ENCODE measurements around the gene ATP8B4.

Gene ATP8B4

DNA sequence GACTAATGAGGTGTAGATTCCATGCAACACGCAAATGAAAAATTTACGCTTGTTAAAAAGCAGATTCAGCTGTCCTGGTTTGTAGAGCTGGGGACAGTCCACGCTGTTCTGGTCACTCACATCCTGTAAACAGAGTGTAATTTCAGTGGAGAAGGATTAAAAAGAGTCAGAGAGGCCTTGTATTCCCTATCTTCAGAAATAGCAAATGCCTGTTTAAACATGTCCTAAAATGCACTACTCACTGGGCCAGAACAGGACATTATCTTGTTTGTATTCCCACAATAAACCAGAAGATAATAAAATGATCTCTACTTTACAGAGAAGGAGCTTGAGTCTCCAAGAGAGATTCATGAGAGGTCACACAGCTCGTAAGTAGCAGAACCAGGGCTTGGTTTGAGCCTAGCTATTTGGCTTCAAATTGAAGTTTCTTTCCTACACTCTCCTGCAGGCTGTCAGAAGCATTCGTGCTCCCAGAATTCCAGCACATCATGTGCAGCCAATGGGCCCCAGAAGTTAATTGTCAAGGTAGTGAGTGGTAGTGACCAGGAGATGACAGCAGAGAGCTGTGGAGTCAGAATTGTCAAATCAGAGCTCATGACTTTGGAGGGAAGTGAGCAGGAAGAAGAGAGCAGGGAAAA lies 242.5 kb downstream of the ATP8B4 start:
- no peaks in the 10 kb centered on the region for H3K27me3 ChIP-seq (replicated peaks; ENCODE audit: control insufficient read depth, insufficient read depth, low read length, poor library complexity, severe bottlenecking)
- no peaks in the 10 kb centered on the region for H3K4me1 ChIP-seq (ENCODE audit: control insufficient read depth, insufficient read depth, low read length, poor library complexity, severe bottlenecking)
- H3K36me3 ChIP-seq (ENCODE audit: control insufficient read depth, insufficient read depth, low read length), result no peaks in the 10 kb centered on the region
- H3K4me3 ChIP-seq (ENCODE audit: insufficient read depth, low read depth, low read length, poor library complexity, severe bottlenecking), result no peak overlapping the region
- no peaks in the 10 kb centered on the region for H3K9me3 ChIP-seq (ENCODE audit: control insufficient read depth, low read length)
- no peak for DNase-seq
- H3K27ac ChIP-seq (ENCODE audit: insufficient read depth, low read length, poor library complexity, severe bottlenecking), result no peak overlapping the region

DNA sequence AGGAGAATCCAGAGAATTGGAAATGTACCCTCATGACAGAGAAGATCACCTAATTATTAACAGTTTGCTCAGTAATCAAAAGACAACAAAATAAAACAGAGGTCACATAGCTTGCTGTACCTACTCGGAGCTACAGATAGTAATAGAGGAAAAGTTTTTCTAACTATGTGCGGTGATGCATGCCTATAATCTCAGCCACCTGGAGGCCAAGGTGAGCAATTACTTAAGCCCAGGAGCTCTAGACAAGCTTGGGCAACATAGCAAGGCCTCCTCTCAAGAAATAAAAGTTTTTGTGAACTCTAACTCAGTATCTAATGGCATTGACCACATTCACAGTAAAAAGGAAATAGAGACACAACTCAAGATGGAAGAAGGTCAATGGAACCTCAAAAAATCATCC lies 243.6 kb downstream of the ATP8B4 start:
- Histone ChIP-seq H3K27me3 (replicated peaks; ENCODE audit: control insufficient read depth, insufficient read depth, low read length, poor library complexity, severe bottlenecking) (no peaks in the 10 kb centered on the region), H3K36me3 (ENCODE audit: control insufficient read depth, insufficient read depth, low read length) (no peaks in the 10 kb centered on the region), H3K4me3 (ENCODE audit: insufficient read depth, low read depth, low read length, poor library complexity, severe bottlenecking) (no peak overlapping the region), H3K27ac (ENCODE audit: insufficient read depth, low read length, poor library complexity, severe bottlenecking) (no peak overlapping the region), H3K9me3 (ENCODE audit: control insufficient read depth, low read length) (no peaks in the 10 kb centered on the region), H3K4me1 (ENCODE audit: control insufficient read depth, insufficient read depth, low read length, poor library complexity, severe bottlenecking) (no peaks in the 10 kb centered on the region)
- no peak for DNase-seq

DNA sequence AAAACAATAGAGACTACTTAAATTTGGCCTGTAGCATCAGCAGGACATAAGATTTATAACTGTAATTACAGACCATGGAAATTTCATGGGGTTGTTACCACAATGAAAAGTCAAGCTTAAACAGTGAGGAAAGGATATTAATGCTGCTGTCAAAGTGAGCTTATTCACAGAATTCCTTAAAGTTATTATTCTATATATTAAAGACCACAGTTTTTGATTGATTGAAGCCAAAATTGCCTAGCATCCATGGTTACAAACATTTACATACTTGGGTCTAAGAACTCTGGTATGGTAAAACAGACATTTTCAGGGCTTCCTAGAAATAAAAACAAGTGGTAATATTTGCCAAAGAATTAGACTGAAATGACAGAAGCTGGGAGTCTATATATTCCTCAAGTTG lies 248.6 kb downstream of the ATP8B4 start:
- no peak overlapping the region for H3K4me3 ChIP-seq (ENCODE audit: insufficient read depth, low read depth, low read length, poor library complexity, severe bottlenecking)
- no peaks in the 10 kb centered on the region for H3K9me3 ChIP-seq (ENCODE audit: control insufficient read depth, low read length)
- no peaks in the 10 kb centered on the region for H3K27me3 ChIP-seq (replicated peaks; ENCODE audit: control insufficient read depth, insufficient read depth, low read length, poor library complexity, severe bottlenecking)
- H3K4me1 ChIP-seq (ENCODE audit: control insufficient read depth, insufficient read depth, low read length, poor library complexity, severe bottlenecking), result no peaks in the 10 kb centered on the region
- no peak for DNase-seq
- no peaks in the 10 kb centered on the region for H3K36me3 ChIP-seq (ENCODE audit: control insufficient read depth, insufficient read depth, low read length)
- no peak overlapping the region for H3K27ac ChIP-seq (ENCODE audit: insufficient read depth, low read length, poor library complexity, severe bottlenecking)

DNA sequence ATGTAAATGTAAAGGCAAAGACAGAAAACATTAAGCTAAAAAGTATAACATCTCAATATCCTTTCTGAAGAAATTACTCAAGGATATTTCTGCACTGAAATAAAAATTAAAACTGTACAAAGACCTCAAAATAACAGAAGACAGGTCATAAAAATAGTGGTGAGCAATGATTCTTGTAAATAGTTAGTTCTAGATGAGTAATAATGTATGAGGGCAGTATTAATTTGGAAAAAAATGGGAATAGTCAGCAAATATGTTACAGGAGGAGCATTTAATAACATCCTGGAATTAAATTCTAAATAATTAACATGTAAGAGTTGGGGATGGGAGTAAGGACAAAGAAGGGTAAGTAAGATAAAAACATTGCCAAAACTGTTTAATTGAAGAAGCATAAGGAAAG lies 250.7 kb downstream of the ATP8B4 start:
- no peak overlapping the region for H3K4me3 ChIP-seq (ENCODE audit: insufficient read depth, low read depth, low read length, poor library complexity, severe bottlenecking)
- H3K36me3 ChIP-seq (ENCODE audit: control insufficient read depth, insufficient read depth, low read length), result no peaks in the 10 kb centered on the region
- H3K9me3 ChIP-seq (ENCODE audit: control insufficient read depth, low read length), result no peaks in the 10 kb centered on the region
- H3K4me1 ChIP-seq (ENCODE audit: control insufficient read depth, insufficient read depth, low read length, poor library complexity, severe bottlenecking), result no peaks in the 10 kb centered on the region
- no peak for DNase-seq
- H3K27ac ChIP-seq (ENCODE audit: insufficient read depth, low read length, poor library complexity, severe bottlenecking), result no peak overlapping the region
- H3K27me3 ChIP-seq (replicated peaks; ENCODE audit: control insufficient read depth, insufficient read depth, low read length, poor library complexity, severe bottlenecking), result no peaks in the 10 kb centered on the region

DNA sequence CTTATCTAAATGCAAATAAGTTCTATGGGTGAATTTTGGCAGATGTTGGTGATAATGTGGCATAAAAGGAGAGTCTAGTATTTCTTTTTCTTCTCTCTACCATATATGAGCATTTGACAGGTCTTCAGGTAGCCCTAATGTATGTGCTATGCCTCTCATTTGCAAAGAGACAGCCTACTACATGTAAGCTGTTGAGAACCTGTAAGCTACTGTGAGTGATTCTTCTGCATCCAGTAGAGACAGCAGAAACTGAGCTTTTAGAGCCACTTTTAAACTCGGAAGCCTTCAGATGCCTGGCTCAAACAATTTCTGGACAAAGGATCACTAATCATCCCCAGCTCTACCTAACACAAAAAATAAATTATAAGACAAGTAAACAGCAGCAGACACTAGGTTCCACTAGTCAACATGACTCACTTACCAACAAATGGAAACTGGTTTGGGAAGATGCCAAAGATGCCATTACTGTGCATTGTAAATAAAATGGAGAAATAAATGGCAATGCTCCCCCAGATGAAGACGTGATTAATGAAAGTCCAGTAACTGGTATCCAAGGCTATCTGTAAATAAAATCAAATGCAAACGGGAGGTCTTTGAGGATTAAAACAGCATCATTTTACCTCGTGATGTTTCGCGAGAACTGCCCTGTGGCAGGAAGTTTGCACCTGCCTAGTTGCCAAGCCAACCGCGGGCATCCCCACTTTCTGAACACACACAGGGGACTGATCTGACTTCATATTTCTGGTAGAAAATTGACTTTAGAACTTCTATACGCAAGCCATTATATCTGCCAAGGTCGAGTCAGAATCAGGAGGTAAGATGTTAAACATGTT lies 252.9 kb downstream of the ATP8B4 start:
- no peak overlapping the region for H3K27ac ChIP-seq (ENCODE audit: insufficient read depth, low read length, poor library complexity, severe bottlenecking)
- no peaks in the 10 kb centered on the region for H3K4me1 ChIP-seq (ENCODE audit: control insufficient read depth, insufficient read depth, low read length, poor library complexity, severe bottlenecking)
- no peaks in the 10 kb centered on the region for H3K36me3 ChIP-seq (ENCODE audit: control insufficient read depth, insufficient read depth, low read length)
- no peak for DNase-seq
- H3K9me3 ChIP-seq (ENCODE audit: control insufficient read depth, low read length), result no peaks in the 10 kb centered on the region
- H3K4me3 ChIP-seq (ENCODE audit: insufficient read depth, low read depth, low read length, poor library complexity, severe bottlenecking), result no peak overlapping the region
- H3K27me3 ChIP-seq (replicated peaks; ENCODE audit: control insufficient read depth, insufficient read depth, low read length, poor library complexity, severe bottlenecking), result no peaks in the 10 kb centered on the region

DNA sequence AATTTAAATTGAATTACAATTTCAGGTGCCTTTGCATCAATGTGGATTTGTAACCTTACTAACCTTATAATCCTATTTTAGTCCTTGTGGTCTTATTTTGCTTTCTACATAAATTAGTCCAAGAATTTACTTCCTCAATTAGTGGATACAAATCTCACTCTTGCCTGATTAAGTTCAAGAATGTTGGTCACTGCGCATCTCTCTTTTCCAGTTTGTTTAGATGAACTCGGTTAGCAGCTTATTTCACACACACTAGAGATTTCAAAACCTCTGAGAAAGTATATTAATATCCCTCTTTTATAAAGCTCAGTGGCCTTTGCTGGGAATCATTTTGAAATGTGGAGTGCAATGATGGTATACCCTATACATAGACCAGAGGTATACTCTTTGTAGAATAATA lies 254.8 kb downstream of the ATP8B4 start:
- Histone ChIP-seq H3K9me3 (ENCODE audit: control insufficient read depth, low read length) (no peaks in the 10 kb centered on the region), H3K36me3 (ENCODE audit: control insufficient read depth, insufficient read depth, low read length) (no peaks in the 10 kb centered on the region), H3K27me3 (replicated peaks; ENCODE audit: control insufficient read depth, insufficient read depth, low read length, poor library complexity, severe bottlenecking) (no peaks in the 10 kb centered on the region), H3K27ac (ENCODE audit: insufficient read depth, low read length, poor library complexity, severe bottlenecking) (no peak overlapping the region), H3K4me1 (ENCODE audit: control insufficient read depth, insufficient read depth, low read length, poor library complexity, severe bottlenecking) (no peaks in the 10 kb centered on the region), H3K4me3 (ENCODE audit: insufficient read depth, low read depth, low read length, poor library complexity, severe bottlenecking) (no peak overlapping the region)
- DNase-seq, result no peak

DNA sequence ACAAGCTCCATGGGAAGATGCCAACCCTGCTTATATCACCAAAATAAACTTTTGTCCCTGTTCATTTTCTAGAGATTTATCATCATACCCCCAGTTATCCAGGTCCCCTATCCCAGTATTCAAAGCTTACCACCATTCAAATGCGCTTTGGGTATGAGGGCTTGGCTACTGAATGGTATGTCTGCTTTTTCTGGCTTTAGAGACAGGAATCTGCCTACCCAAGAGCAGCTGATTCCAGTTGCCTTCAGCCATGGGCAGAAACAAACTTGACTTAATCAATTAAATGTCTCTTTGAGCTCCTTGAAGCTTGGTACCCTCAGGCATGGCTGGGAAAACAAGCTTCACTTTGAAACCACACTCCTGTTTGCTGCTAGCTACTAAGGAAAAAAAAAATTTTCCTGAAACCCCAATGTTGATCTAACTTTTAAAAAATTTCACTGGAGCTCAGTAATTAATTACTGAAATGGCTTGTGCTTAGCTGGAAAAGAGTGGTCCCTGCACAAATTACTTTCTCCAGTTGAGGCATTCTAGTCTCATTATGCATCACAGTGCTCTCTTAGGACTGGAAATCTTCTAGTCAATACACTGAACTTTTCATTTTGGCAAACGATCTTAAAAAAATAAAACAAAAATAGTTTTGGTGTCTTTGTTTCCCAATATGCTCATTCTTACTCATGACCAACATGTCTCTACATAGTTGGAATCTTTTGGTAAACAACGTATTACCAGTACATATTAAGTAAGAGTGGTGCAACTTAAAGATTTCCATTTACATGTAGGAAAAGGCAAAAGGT lies 255.4 kb downstream of the ATP8B4 start:
- Histone ChIP-seq H3K4me3 (ENCODE audit: insufficient read depth, low read depth, low read length, poor library complexity, severe bottlenecking) (no peak overlapping the region), H3K4me1 (ENCODE audit: control insufficient read depth, insufficient read depth, low read length, poor library complexity, severe bottlenecking) (no peaks in the 10 kb centered on the region), H3K27me3 (replicated peaks; ENCODE audit: control insufficient read depth, insufficient read depth, low read length, poor library complexity, severe bottlenecking) (no peaks in the 10 kb centered on the region), H3K27ac (ENCODE audit: insufficient read depth, low read length, poor library complexity, severe bottlenecking) (no peak overlapping the region), H3K36me3 (ENCODE audit: control insufficient read depth, insufficient read depth, low read length) (no peaks in the 10 kb centered on the region), H3K9me3 (ENCODE audit: control insufficient read depth, low read length) (no peaks in the 10 kb centered on the region)
- no peak for DNase-seq

DNA sequence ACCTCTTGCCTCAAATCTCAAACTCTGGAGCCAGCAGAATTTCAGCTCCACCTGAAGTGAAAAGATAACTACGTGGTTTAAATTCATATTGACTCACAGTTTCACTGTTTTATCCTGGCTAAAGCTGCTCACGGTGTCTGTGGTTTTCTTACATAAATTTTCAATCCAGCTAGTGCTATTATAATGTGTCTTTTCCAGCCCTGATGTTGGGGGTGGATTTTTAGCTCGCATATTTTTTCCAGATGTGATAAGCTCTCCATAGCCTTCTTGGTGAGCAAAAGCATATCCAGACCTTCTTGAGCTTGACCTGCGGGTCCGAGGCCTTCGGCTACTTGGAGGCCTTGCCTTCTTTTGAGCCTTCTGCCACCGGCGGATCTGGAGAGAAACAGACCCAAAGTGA lies 258.9 kb downstream of the ATP8B4 start:
- Histone ChIP-seq H3K9me3 (ENCODE audit: control insufficient read depth, low read length) (no peaks in the 10 kb centered on the region), H3K4me3 (ENCODE audit: insufficient read depth, low read depth, low read length, poor library complexity, severe bottlenecking) (no peak overlapping the region), H3K27me3 (replicated peaks; ENCODE audit: control insufficient read depth, insufficient read depth, low read length, poor library complexity, severe bottlenecking) (no peaks in the 10 kb centered on the region), H3K4me1 (ENCODE audit: control insufficient read depth, insufficient read depth, low read length, poor library complexity, severe bottlenecking) (no peaks in the 10 kb centered on the region), H3K27ac (ENCODE audit: insufficient read depth, low read length, poor library complexity, severe bottlenecking) (no peak overlapping the region), H3K36me3 (ENCODE audit: control insufficient read depth, insufficient read depth, low read length) (no peaks in the 10 kb centered on the region)
- DNase-seq, result no peak

DNA sequence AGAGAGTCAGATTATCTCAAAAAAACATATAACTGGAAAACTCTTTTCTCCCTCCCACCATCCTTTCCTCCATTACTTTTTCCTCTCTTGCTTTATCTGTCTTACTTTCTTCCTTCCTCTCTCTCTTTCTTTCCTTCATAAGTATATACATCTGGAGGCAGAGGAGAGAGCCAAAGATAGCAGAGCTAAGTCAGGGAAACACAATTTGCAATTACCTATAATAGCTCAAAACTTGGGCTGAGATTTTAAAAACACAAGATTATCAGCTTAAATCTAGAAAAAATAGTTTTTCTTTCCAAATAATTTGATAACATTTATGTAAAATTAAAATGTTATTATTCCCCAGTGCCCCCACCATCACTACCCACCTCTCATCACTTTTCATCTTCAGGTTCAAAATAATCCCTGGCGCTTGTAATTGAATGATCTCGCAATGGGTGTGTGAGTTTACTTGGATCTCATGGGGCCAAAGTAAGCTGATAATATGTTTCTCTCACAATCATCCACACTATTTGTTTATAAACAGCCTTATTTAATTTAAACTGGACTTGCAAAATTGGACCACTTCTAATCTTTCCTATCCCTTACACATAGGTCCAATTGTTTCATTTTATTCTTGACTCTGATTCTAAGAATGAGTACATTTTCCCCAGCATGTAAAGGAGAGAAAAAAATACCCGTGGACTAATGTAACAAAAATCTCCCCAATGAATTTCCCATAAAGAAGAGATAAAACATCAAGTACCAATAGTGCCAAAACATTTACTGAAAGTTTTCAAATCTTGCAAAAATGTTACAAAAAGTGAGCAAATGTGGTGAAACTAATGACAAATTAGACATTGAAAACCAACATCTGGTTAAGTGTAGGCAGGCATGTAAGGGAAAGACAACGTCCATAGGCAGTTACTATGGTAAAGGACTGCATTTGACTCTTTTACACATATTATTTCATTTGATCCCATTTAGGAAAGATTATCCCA lies 261.2 kb downstream of the ATP8B4 start:
- no peak for DNase-seq
- Histone ChIP-seq H3K4me1 (ENCODE audit: control insufficient read depth, insufficient read depth, low read length, poor library complexity, severe bottlenecking) (no peaks in the 10 kb centered on the region), H3K4me3 (ENCODE audit: insufficient read depth, low read depth, low read length, poor library complexity, severe bottlenecking) (no peak overlapping the region), H3K36me3 (ENCODE audit: control insufficient read depth, insufficient read depth, low read length) (no peaks in the 10 kb centered on the region), H3K27ac (ENCODE audit: insufficient read depth, low read length, poor library complexity, severe bottlenecking) (no peak overlapping the region), H3K9me3 (ENCODE audit: control insufficient read depth, low read length) (no peaks in the 10 kb centered on the region), H3K27me3 (replicated peaks; ENCODE audit: control insufficient read depth, insufficient read depth, low read length, poor library complexity, severe bottlenecking) (no peaks in the 10 kb centered on the region)
